Fibroblast of lung (primary cell): ENCODE measurements around the gene RRP36. TPM values are rescaled to one million over a fixed set of nuclear protein-coding genes. Genes with fewer than 3 reads are reported as not detected.

Source experiments
- DNase-seq, 2 donors: peaks; one replicate each; pipeline versions ENCODE4 v3.0.0 to v3.0.0-alpha.2; 2010; ENCODE audit warnings: low read depth in 2 of 2
- H2AFZ ChIP-seq: 2 replicates; pipeline ENCODE4 v1.5.1; 2012; ENCODE audit warnings: low read length, control low read depth, inconsistent platforms
- H3K27ac ChIP-seq: 2 replicates; pipeline ENCODE4 v1.5.1; 2011; ENCODE audit warnings: low read length, control low read depth; ENCODE audit not compliant: insufficient read depth
- H3K27me3 ChIP-seq: 2 replicates; pipeline ENCODE4 v1.5.1; 2011; ENCODE audit warnings: mild to moderate bottlenecking, low read length; ENCODE audit not compliant: control insufficient read depth, insufficient read depth
- H3K36me3 ChIP-seq: 2 replicates; pipeline ENCODE4 v1.5.1; 2011; ENCODE audit warnings: low read length; ENCODE audit not compliant: control insufficient read depth, insufficient read depth
- H3K4me1 ChIP-seq: 2 replicates; pipeline ENCODE4 v1.5.1; 2011; ENCODE audit warnings: low read length; ENCODE audit not compliant: control insufficient read depth, insufficient read depth; ENCODE audit errors: extremely low read depth
- H3K4me2 ChIP-seq: 2 replicates; pipeline ENCODE4 v1.5.1; 2011; ENCODE audit warnings: low read length, control low read depth; ENCODE audit not compliant: insufficient read depth; ENCODE audit errors: extremely low read depth
- H3K4me3 ChIP-seq, 4 experiments: fragments of 200-600 bp in 1 of 4; sonication (generic) in 1 of 4; replicated peaks in 1 of 4; 2 replicates each; pipeline ENCODE4 v1.5.1; 2011 to 2016; ENCODE audit warnings: low read length in 4 of 4, low read depth in 3 of 4, mild to moderate bottlenecking in 3 of 4, control low read depth in 2 of 4, inconsistent platforms in 1 of 4, mixed read lengths in 1 of 4; ENCODE audit not compliant: insufficient read depth in 1 of 4; ENCODE audit errors: control extremely low read depth in 1 of 4
- H3K79me2 ChIP-seq: 2 replicates; pipeline ENCODE4 v1.5.1; 2012; ENCODE audit warnings: mild to moderate bottlenecking, low read length, inconsistent platforms; ENCODE audit not compliant: control insufficient read depth, insufficient read depth
- H3K9ac ChIP-seq: 2 replicates; pipeline ENCODE4 v1.5.1; 2011; ENCODE audit warnings: mild to moderate bottlenecking, low read length, control low read depth; ENCODE audit not compliant: insufficient read depth
- H3K9me3 ChIP-seq: 2 replicates; pipeline ENCODE4 v1.5.1; 2012; ENCODE audit warnings: low read depth, low read length; ENCODE audit not compliant: control insufficient read depth, insufficient read depth
- H4K20me1 ChIP-seq: 2 replicates; pipeline ENCODE4 v1.5.1; 2011; ENCODE audit warnings: low read length; ENCODE audit not compliant: control insufficient read depth, insufficient read depth; ENCODE audit errors: extremely low read depth
- CTCF ChIP-seq, 2 donors: IDR thresholded peaks in 1 of 2; conservative IDR thresholded peaks in 1 of 2; 1 replicate in 1 of 2; 2 replicates in 1 of 2; pipeline ENCODE4 v1.5.1; 2011 to 2012; ENCODE audit warnings: low read length in 2 of 2, control low read depth in 1 of 2, inconsistent platforms in 1 of 2, low read depth in 1 of 2, mild to moderate bottlenecking in 1 of 2
- EZH2 ChIP-seq: IDR thresholded peaks from 2 replicates; pipeline ENCODE4 v1.5.1; 2012; ENCODE audit warnings: low read length, control low read depth, mild to moderate bottlenecking; ENCODE audit errors: missing control alignments
- polyA plus RNA-seq, 2 donors: library from polyadenylated mRNA; depleted of rRNA in 1 of 2; stranded (reverse) in 1 of 2; unstranded in 1 of 2; fragments of >200 nt; gene quantifications; 2 replicates each; pipeline ENCODE4 v1.2.1, GENCODE V29; 2011 to 2012; ENCODE audit warnings: missing spikeins in 1 of 2
- total RNA-seq: library from RNA; depleted of rRNA; stranded (reverse); fragments of >200 nt; gene quantifications from 2 replicates; pipeline ENCODE4 v1.2.1, GENCODE V29; 2014

Gene RRP36
- total and polyA plus RNA-seq, 2 donors (not counting 1 experiment from before 2014, with no cell fraction given), result 73.0 to 88.0 TPM

- no peaks in the 10 kb centered on the region for H3K36me3 ChIP-seq
- DNase-seq, result peak in 1 of 2 donors; percentile 47
- TF ChIP-seq CTCF (conservative IDR thresholded peaks at IDR 0.05 in 1 of 2, IDR thresholded peaks at IDR 0.05 in 1 of 2; ENCODE audit: low read depth in 1 of 2, low read length in 2 of 2), result no peak
- TF ChIP-seq EZH2, result no peak
- peak overlapping the region; percentile 49 to 86 (median 75) for H3K4me3 ChIP-seq
- H4K20me1 ChIP-seq, result no peaks in the 10 kb centered on the region
- H3K9ac ChIP-seq, result peak overlapping the region; percentile 83
- H3K79me2 ChIP-seq, result peaks cover 10% of the 10 kb centered on the region
- H3K27ac ChIP-seq, result peak overlapping the region; percentile 77
- no peaks in the 10 kb centered on the region for H3K9me3 ChIP-seq
- peak overlapping the region; percentile 82 for H3K4me2 ChIP-seq
- peaks cover 7% of the 10 kb centered on the region for H3K4me1 ChIP-seq
- no peaks in the 10 kb centered on the region for H3K27me3 ChIP-seq
- peak overlapping the region; percentile 82 for H2AFZ ChIP-seq
These were observed 41.8 kb upstream of the RRP36 start for GRCh38 chr6:42979523-42980177.

- no peak overlapping the region for H3K4me3 ChIP-seq
- H3K9ac ChIP-seq, result no peak overlapping the region
- H3K79me2 ChIP-seq, result peaks cover 23% of the 10 kb centered on the region
- DNase-seq, result no peak
- no peaks in the 10 kb centered on the region for H3K27me3 ChIP-seq
- no peak overlapping the region for H2AFZ ChIP-seq
- peaks cover 3% of the 10 kb centered on the region for H3K36me3 ChIP-seq
- H3K4me2 ChIP-seq, result no peak overlapping the region
- no peak overlapping the region for H3K27ac ChIP-seq
- peaks cover 15% of the 10 kb centered on the region for H3K4me1 ChIP-seq
- TF ChIP-seq EZH2 (no peak), CTCF (conservative IDR thresholded peaks at IDR 0.05 in 1 of 2, IDR thresholded peaks at IDR 0.05 in 1 of 2; ENCODE audit: low read depth in 1 of 2, low read length in 2 of 2) (no peak)
- no peaks in the 10 kb centered on the region for H3K9me3 ChIP-seq
- H4K20me1 ChIP-seq, result no peaks in the 10 kb centered on the region
These were observed 39.6 kb upstream of the RRP36 start for GRCh38 chr6:42981836-42982235.

GRCh38 chr6:42984001-42984923, 37.2 kb upstream of the RRP36 start, which contains the start of gene PPP2R5D:
PPP2R5D (plus strand) TSS chr6:42984570; CDS start chr6:42984678, 108 bp downstream.
- Histone ChIP-seq H4K20me1 (no peaks in the 10 kb centered on the region), H3K4me2 (peak within 1 kb of the TSS; percentile 89), H3K9me3 (no peaks in the 10 kb centered on the region), H3K27me3 (no peaks in the 10 kb centered on the region), H2AFZ (peak within 1 kb of the TSS; percentile 87), H3K36me3 (peaks cover 3% of the 10 kb centered on the region), H3K9ac (peak within 1 kb of the TSS; percentile 65), H3K79me2 (peaks cover 13% of the 10 kb centered on the region), H3K4me3 (peak within 1 kb of the TSS; percentile 68 to 80 (median 70)), H3K4me1 (peaks cover 15% of the 10 kb centered on the region), H3K27ac (peak within 1 kb of the TSS; percentile 52)
- peak; percentile 98 to 99 for DNase-seq
- no peak for TF ChIP-seq EZH2
- TF ChIP-seq CTCF (conservative IDR thresholded peaks at IDR 0.05 in 1 of 2, IDR thresholded peaks at IDR 0.05 in 1 of 2; ENCODE audit: low read depth in 1 of 2, low read length in 2 of 2), result no peak
